GM10266 (cell line): ENCODE results near the gene CCL20.
"Not testable (repeated sequence)": the region's sequence is repeated elsewhere in the genome, so short reads cannot be mapped to it uniquely, and the experiment has no call there.

Source experiments
- DNase-seq: peaks from one replicate; pipeline ENCODE4 v3.0.0; 2012; ENCODE audit errors: extremely low spot score
- TF ChIP-seq, protein P1 (sequence below): IDR thresholded peaks from 2 replicates; pipeline ENCODE4 v1.5.1; 2012; ENCODE audit warnings: mild to moderate bottlenecking, low read depth; ENCODE audit not compliant: control insufficient read depth, insufficient read depth; ENCODE audit errors: missing control alignments

CCL20 gene

DNA sequence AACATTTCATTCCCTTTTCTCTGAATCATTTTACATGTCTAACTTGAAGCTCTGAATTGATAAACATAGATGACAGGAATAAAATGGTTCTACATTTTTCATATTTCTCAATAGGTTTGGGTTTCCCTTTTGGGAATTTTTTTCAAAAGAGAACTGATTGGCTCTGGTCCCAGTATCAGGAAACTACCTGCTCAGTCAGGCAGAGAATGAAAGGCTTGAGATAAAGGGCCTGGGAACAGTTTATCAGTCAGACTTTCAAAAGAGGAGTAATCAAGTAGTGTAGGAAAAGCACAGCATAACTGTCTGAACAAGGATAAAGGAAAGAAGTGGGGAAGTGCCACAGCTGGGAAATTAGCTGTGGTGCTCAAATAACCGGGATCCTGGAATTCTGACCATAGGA is 28.3 kb upstream of the CCL20 start:
- DNase-seq, result no peak
- TF ChIP-seq, protein P1, sequence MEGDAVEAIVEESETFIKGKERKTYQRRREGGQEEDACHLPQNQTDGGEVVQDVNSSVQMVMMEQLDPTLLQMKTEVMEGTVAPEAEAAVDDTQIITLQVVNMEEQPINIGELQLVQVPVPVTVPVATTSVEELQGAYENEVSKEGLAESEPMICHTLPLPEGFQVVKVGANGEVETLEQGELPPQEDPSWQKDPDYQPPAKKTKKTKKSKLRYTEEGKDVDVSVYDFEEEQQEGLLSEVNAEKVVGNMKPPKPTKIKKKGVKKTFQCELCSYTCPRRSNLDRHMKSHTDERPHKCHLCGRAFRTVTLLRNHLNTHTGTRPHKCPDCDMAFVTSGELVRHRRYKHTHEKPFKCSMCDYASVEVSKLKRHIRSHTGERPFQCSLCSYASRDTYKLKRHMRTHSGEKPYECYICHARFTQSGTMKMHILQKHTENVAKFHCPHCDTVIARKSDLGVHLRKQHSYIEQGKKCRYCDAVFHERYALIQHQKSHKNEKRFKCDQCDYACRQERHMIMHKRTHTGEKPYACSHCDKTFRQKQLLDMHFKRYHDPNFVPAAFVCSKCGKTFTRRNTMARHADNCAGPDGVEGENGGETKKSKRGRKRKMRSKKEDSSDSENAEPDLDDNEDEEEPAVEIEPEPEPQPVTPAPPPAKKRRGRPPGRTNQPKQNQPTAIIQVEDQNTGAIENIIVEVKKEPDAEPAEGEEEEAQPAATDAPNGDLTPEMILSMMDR, result no peak

DNA sequence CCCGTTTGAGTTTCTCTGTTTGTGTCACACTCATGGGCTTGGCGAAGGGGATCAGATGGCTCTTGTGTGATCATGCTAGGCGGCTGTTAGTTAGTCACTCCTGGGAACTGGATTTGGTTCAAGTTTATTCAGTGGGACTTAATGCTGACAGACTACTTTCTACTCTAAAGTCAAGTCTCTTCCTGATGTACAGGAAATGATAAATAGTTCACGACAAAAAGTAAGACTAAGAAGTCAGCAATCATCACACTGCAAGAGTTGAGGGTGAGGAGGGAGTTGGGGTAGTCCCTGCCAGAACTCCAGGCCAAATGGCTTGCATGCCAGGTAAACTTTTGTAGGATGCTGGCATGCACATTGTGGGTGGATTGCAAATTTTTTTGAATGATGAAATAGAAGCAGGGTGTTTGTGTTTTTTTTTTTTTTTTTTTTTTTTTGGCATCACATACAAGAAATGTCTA is 25.1 kb upstream of the CCL20 start:
- TF ChIP-seq, protein P1, result no peak
- no peak for DNase-seq

DNA sequence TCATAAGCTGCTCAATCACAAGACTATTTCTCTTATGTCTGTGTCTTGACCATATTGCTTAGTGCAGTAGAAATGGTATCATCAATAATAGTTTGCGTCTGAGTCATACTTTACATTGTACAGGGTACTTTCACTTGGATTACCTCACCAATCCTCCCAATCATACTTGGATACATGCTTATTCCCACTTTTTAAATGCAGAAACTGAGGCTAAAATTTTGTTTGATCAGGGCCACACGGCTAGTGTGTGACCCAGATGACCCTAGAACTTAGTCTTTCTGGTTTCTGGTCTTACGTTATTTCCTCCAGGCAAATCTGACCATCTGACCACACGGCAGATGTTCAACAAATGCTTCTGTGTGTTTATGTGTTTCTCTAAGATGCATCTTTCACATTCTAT is 23.8 kb upstream of the CCL20 start:
- no peak for DNase-seq

DNA sequence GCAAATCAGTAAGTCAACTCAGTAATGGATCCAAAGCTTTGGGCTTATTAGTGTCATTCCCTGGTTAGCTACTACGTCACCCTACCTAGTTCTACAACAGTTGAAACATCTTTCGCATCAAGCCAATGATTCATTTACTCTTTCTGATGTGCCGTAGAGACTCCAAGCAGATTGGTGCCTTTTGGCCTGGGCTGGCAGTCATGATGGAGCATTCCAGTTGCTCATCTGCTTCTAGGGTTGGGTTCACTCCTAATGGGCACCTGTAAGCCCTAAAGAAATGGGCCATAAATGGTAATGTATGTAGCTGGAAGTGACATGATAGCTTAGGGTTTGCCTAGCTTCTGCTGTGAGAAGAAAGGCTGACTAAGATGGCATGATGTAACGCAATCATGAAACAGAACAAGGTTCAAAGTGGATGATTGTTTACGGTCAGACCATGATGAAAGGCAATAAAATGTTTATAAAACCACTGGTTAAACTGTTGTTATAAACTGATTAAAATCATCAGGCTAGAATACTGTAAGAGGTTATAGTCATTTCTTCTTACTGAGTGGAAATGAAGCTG is 20.4 kb upstream of the CCL20 start:
- no peak for DNase-seq
- TF ChIP-seq, protein P1, result no peak

More for the DNA sequence above, 23.8 kb upstream of the CCL20 start:
- TF ChIP-seq, protein P1, result no peak

DNA sequence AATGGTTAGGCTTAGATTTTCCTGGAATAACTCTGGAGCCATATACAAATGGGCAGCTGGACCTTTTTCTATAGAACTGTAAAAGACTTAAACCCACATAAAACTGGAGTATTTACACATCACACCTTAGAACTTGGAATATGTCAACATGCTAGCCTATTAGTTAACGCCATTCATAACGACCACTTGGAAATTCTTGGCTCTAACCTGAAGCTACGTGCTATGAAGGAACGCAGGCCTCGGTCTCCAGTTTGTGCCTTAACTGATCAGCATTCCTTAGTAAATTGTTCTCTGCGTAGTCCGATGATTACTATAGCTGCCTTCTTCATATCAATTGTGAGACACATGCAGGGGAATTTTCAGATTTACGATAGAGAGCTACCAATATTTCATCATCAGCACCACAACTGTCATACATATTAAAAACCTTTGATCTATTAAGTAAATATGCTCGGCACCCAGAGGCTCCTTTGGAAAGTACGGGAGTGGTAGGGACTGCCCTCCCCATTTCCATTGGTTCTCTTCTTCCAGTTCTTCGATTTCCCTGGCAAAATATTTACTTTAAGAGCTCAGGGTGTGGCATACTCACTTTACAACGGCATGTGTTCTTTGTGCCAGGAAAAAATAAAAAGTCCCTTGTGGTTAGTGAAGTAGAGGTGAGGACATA is 17.5 kb upstream of the CCL20 start:
- TF ChIP-seq, protein P1, result no peak
- no peak for DNase-seq

DNA sequence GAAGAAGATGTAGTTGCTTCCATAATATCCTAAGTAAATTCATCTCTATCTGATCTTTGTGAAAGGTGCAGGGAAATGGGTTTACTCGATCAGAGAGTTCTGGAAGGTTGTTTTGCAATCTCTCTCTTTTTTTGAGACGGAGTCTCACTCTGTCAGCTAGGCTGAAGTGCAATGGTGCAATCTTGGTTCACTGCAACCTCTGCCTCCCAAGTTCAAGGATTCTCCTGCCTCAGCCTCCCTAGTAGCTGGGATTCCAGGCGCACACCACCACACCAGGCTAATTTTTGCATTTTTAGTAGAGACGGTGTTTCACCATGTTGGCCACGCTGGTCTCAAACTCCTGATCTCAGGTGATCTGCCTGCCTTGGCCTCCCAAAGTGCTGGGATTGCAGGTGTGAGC is 16.9 kb upstream of the CCL20 start:
- not testable (repeated sequence) for DNase-seq

DNA sequence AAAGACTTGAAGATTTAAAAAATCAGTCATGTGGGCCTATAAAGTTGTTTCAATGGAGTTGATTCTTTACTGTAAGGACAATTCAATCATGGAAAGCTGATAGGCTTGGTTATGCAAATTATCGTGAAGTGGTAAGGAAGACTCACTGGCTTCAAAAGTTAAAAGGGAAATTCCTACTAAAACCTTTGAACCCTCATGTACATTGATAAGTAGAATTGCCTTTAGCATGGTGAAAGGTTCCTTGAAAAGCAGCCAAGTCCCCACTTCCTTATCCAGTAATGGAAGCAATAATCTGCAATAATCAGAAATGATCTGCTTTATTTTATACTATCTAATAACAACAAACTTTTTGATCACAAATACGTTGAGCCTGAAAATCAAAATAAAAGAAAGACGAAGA is 14.4 kb upstream of the CCL20 start:
- no peak for DNase-seq
- TF ChIP-seq, protein P1, result no peak

DNA sequence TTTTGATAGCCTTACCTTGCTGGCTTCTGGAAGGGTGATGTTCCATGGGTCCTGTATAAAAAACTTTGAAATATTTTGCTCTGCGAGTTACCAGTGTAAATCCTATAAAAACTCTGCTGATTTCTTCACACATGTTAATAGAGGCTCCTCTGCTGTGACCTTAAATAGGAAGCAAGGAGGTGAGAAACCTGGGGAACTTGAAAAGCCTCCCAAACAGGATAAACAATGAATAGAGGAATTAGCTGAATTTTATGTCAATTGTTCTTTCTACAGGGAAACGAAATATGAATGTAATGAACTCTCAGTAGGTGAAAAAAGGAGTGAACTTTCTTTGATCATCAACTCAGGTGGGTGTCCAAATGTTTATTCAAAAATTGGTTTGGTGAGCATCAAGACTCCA is 10.8 kb upstream of the CCL20 start:
- DNase-seq, result no peak
- TF ChIP-seq, protein P1, result no peak
